Measurements from ENCODE around the gene ERN1. TPM values are rescaled to one million over a fixed set of nuclear protein-coding genes. Genes with fewer than 3 reads are reported as not detected.

ERN1 gene
- polyA plus RNA-seq, 1 experiment = 8.6 TPM

GRCh38 chr17:64153565-64154312 lies 23.8 kb upstream of the ERN1 start:
- CTCF ChIA-PET = interaction anchor here (0.8 to 2.0 kb wide), 5 partner anchors 8 to 128 kb away, joined by 3 to 11 read pairs (median 3); no protein-coding TSS in a partner anchor

GRCh38 chr17:64152428-64153125 lies 22.6 kb upstream of the ERN1 start:
- POLR2A ChIA-PET = no interaction called here
- no peak for TF ChIP-seq CTCF (IDR thresholded peaks at IDR 0.05; ENCODE audit: insufficient read depth, low read depth, low read length)
- Histone ChIP-seq H3K4me3 (ENCODE audit: low read depth, low read length) (no peak overlapping the region), H3K36me3 (ENCODE audit: control insufficient read depth, insufficient read depth, low read length) (peaks cover 4% of the 10 kb centered on the region), H3K27me3 (ENCODE audit: control insufficient read depth, insufficient read depth, low read length) (no peaks in the 10 kb centered on the region)
- CTCF ChIA-PET = no interaction called here
- DNase-seq (ENCODE audit: low read depth) = no peak

More at GRCh38 chr17:64153565-64154312, 23.8 kb upstream of the ERN1 start:
- Histone ChIP-seq H3K27me3 (ENCODE audit: control insufficient read depth, insufficient read depth, low read length) (no peaks in the 10 kb centered on the region), H3K36me3 (ENCODE audit: control insufficient read depth, insufficient read depth, low read length) (peaks cover 4% of the 10 kb centered on the region), H3K4me3 (ENCODE audit: low read depth, low read length) (no peak overlapping the region)
- TF ChIP-seq CTCF (IDR thresholded peaks at IDR 0.05; ENCODE audit: insufficient read depth, low read depth, low read length) = no peak
- POLR2A ChIA-PET = interaction anchor here (0.9 kb wide), 1 partner anchor 9 kb away, joined by 4 read pairs; no protein-coding TSS in a partner anchor
- DNase-seq (ENCODE audit: low read depth) = no peak

GRCh38 chr17:64151016-64151368 lies 21.0 kb upstream of the ERN1 start:
- no peaks in the 10 kb centered on the region for H3K27me3 ChIP-seq (ENCODE audit: control insufficient read depth, insufficient read depth, low read length)
- no peak for TF ChIP-seq CTCF (IDR thresholded peaks at IDR 0.05; ENCODE audit: insufficient read depth, low read depth, low read length)
- no peak overlapping the region for H3K4me3 ChIP-seq (ENCODE audit: low read depth, low read length)
- peaks cover 6% of the 10 kb centered on the region for H3K36me3 ChIP-seq (ENCODE audit: control insufficient read depth, insufficient read depth, low read length)
- ChIA-PET POLR2A (no interaction called here), CTCF (interaction anchor here (4.4 kb wide), 1 partner anchor 125 kb away, joined by 12 read pairs; no protein-coding TSS in a partner anchor)
- no peak for DNase-seq (ENCODE audit: low read depth)

DNA sequence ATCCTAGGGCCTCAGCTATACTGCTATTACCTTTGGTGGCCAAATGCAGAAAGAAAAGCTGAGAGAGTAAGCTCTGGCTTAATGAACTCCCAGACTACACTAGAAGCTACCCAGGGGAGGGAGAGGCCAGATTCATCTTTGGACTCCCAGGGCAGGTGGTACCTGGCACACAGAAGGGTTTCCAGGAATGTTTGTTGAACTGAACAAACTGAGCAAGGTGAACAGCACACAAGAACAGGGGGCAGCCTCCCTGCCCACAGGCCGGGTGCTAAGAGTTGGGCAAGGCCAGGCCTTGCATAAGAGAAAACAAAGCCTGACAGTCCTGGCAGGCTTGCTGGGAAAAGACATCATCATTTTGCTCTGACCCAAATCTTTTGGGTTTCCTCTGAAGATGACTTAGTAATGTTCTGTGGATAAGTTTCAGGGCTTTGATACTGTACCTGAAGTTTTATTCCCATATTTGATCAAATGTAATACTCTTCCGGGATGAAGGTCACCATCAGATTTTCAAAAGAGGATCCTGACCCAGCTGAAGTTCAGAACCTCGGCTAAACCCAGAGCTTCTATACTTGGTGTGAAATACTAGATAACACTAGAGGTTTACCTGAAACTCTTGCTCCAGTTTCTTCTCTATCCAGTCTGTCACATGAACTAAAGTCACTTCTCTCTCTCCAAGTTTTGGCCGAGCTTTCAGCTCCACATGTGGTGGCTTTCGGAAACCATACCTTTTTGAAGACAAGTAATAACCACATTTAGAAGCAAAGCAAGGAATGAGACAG lies 20.5 kb upstream of the ERN1 start:
- Histone ChIP-seq H3K27me3 (ENCODE audit: control insufficient read depth, insufficient read depth, low read length) (no peaks in the 10 kb centered on the region), H3K4me3 (ENCODE audit: low read depth, low read length) (no peak overlapping the region), H3K36me3 (ENCODE audit: control insufficient read depth, insufficient read depth, low read length) (peaks cover 6% of the 10 kb centered on the region)
- no peak for DNase-seq (ENCODE audit: low read depth)
- TF ChIP-seq CTCF (IDR thresholded peaks at IDR 0.05; ENCODE audit: insufficient read depth, low read depth, low read length) = no peak
- POLR2A ChIA-PET = no interaction called here
- CTCF ChIA-PET = interaction anchor here (0.8 to 6.1 kb wide), 5 partner anchors 17 to 238 kb away, joined by 3 to 35 read pairs (median 3); no protein-coding TSS in a partner anchor

DNA sequence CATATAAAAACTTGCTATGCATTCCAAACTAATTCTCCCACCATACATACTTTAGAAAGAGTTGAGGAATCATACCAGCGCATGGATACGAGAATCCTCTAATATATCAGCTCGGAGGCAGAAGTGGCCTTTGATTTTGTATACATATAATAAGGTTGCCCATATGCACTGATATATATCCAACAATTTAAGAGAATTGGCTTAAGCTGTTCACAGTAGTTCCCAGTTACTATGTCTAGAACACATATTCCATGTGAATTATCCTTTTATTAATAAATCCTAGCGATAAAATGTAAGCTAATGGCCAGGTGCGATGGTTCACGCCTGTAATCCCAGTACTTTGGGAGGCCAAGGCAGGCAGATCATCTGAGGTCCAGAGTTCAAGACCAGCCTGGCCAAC lies 19.3 kb upstream of the ERN1 start:
- H3K27me3 ChIP-seq (ENCODE audit: control insufficient read depth, insufficient read depth, low read length) = no peaks in the 10 kb centered on the region
- POLR2A ChIA-PET = no interaction called here
- TF ChIP-seq CTCF (IDR thresholded peaks at IDR 0.05; ENCODE audit: insufficient read depth, low read depth, low read length) = no peak
- peaks cover 6% of the 10 kb centered on the region for H3K36me3 ChIP-seq (ENCODE audit: control insufficient read depth, insufficient read depth, low read length)
- DNase-seq (ENCODE audit: low read depth) = no peak
- H3K4me3 ChIP-seq (ENCODE audit: low read depth, low read length) = no peak overlapping the region
- CTCF ChIA-PET = interaction anchor here (1.1 to 9.3 kb wide), 9 partner anchors 10 to 165 kb away, joined by 3 to 58 read pairs (median 6); partner anchors contain the start of gene ERN1
